Mesendoderm (in vitro differentiated cells): ENCODE results near the gene MST1.

Experiments used
- DNase-seq: peaks from one replicate; pipeline ENCODE4 v3.0.0; 2013
- H2AK5ac ChIP-seq: 2 replicates; pipeline ENCODE4 v1.6.1; 2013; ENCODE audit warnings: low read length, inconsistent platforms
- H2BK120ac ChIP-seq: 2 replicates; pipeline ENCODE4 v1.6.1; 2013; ENCODE audit warnings: low read depth, mild to moderate bottlenecking, low read length, moderate library complexity, mixed read lengths
- H2BK15ac ChIP-seq: replicated peaks from 2 replicates; pipeline ENCODE4 v1.6.1; 2013; ENCODE audit warnings: low read depth, mild to moderate bottlenecking, moderate library complexity
- H2BK5ac ChIP-seq: 2 replicates; pipeline ENCODE4 v1.6.1; 2013; ENCODE audit warnings: low read length, inconsistent platforms
- H3K18ac ChIP-seq: 2 replicates; pipeline ENCODE4 v1.6.1; 2013; ENCODE audit warnings: mild to moderate bottlenecking, low read length, mixed read lengths
- H3K23ac ChIP-seq: one replicate; pipeline ENCODE4 v1.6.1; 2013; ENCODE audit warnings: low read length
- H3K27ac ChIP-seq: 2 replicates; pipeline ENCODE4 v1.5.1; 2013; ENCODE audit warnings: low read depth, mild to moderate bottlenecking, inconsistent platforms, low read length, moderate library complexity
- H3K27me3 ChIP-seq: 2 replicates; pipeline ENCODE4 v1.6.1; 2013; ENCODE audit warnings: low read length, control low read depth, mild to moderate bottlenecking, inconsistent platforms; ENCODE audit not compliant: insufficient read depth, poor library complexity
- H3K36me3 ChIP-seq: 2 replicates; pipeline ENCODE4 v1.6.1; 2013; ENCODE audit warnings: low read length, inconsistent platforms; ENCODE audit not compliant: control insufficient read depth, insufficient read depth
- H3K4ac ChIP-seq: one replicate; pipeline ENCODE4 v1.6.1; 2013; ENCODE audit warnings: low read depth, mild to moderate bottlenecking, low read length, moderate library complexity
- H3K4me1 ChIP-seq: 2 replicates; pipeline ENCODE4 v1.6.1; 2013; ENCODE audit warnings: low read depth, low read length, inconsistent platforms; ENCODE audit not compliant: control insufficient read depth
- H3K4me2 ChIP-seq: 2 replicates; pipeline ENCODE4 v1.6.1; 2013; ENCODE audit warnings: low read length
- H3K4me3 ChIP-seq: 2 replicates; pipeline ENCODE4 v1.5.1; 2013; ENCODE audit warnings: mild to moderate bottlenecking, low read length
- H3K56ac ChIP-seq: one replicate; pipeline ENCODE4 v1.6.1; 2013; ENCODE audit warnings: low read length
- H3K79me1 ChIP-seq: 2 replicates; pipeline ENCODE4 v1.6.1; 2013; ENCODE audit warnings: low read length, inconsistent platforms
- H3K79me2 ChIP-seq: 2 replicates; pipeline ENCODE4 v1.6.1; 2013; ENCODE audit warnings: mild to moderate bottlenecking, low read length; ENCODE audit not compliant: control insufficient read depth, insufficient read depth
- H3K9ac ChIP-seq: 2 replicates; pipeline ENCODE4 v1.6.1; 2013; ENCODE audit warnings: low read length, inconsistent platforms
- H4K5ac ChIP-seq: one replicate; pipeline ENCODE4 v1.6.1; 2013; ENCODE audit warnings: low read length
- H4K8ac ChIP-seq: one replicate; pipeline ENCODE4 v1.6.1; 2013; ENCODE audit warnings: low read depth, mild to moderate bottlenecking, control low read depth, low read length, moderate library complexity
- WGBS: extraction: QIAGEN DNeasy Blood & Tissue Kit; methylation state at CpG from one replicate; pipeline ENCODE4 v1.1.7; 2013; ENCODE audit warnings: low lambda C conversion rate, missing lambda C conversion rate; ENCODE audit not compliant: insufficient coverage; ENCODE audit errors: extremely low coverage; 5-methylcytosine and 5-hydroxymethylcytosine counted together

Gene MST1

DNA sequence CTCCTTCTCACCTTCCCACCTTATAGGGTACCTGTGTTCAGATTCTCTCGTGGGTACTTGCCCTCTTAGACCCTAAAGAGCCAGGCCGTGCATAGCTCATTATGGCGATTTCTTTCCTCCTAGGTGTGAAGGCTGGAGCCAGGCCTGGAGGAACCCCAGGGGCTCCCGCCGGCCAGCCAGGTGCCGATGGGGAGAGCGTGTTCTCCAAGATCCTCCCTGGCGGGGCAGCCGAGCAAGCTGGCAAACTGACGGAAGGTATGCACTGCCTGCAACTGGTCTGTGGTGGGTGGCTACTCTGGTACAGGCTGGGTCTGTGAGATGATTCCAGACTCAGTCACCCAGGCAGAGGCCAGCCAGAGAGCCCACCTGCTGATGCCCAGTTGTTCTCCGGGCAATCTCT, 25.0 kb downstream of the MST1 start:
- Histone ChIP-seq H2BK120ac (no peak overlapping the region), H4K5ac (no peak overlapping the region), H4K8ac (no peak overlapping the region), H3K27ac (no peak overlapping the region), H3K79me1 (no peaks in the 10 kb centered on the region), H3K4me2 (no peak overlapping the region), H2BK15ac (no peak overlapping the region), H3K27me3 (no peaks in the 10 kb centered on the region), H3K9ac (no peak overlapping the region), H3K36me3 (no peaks in the 10 kb centered on the region), H3K18ac (no peak overlapping the region), H2BK5ac (no peak overlapping the region), H3K4me3 (no peak overlapping the region), H3K79me2 (no peaks in the 10 kb centered on the region), H3K4me1 (no peaks in the 10 kb centered on the region), H3K56ac (no peak overlapping the region), H3K4ac (no peak overlapping the region), H3K23ac (no peak overlapping the region), H2AK5ac (no peak overlapping the region)
- no peak for DNase-seq
- no CpG with 5 or more reads among the region's 11 CpGs for WGBS

DNA sequence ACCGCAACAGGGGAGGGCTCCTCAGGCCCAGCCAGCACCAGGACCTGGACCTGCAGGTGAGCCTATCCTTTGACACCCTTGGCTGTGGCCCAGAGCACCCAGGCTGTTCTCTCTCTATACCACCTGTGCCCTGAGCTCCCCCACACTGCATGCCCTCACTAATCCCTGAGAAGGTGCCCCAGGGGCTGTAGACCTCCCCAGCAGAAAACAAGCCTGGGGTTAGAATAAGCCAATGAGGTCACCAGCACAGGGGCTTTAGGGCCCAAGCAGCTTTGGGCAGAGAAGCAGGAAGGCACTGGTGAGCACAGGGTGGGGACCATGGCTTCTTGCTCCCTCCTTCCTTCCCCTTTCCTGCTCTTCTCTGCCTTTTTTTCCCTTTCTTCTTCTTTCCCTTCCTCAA, 25.4 kb downstream of the MST1 start:
- Histone ChIP-seq H3K79me2 (no peaks in the 10 kb centered on the region), H3K4me3 (no peak overlapping the region), H3K79me1 (no peaks in the 10 kb centered on the region), H2BK15ac (no peak overlapping the region), H2BK5ac (no peak overlapping the region), H3K4ac (no peak overlapping the region), H2AK5ac (no peak overlapping the region), H2BK120ac (no peak overlapping the region), H3K36me3 (no peaks in the 10 kb centered on the region), H4K5ac (no peak overlapping the region), H3K27me3 (no peaks in the 10 kb centered on the region), H3K27ac (no peak overlapping the region), H3K9ac (no peak overlapping the region), H4K8ac (no peak overlapping the region), H3K23ac (no peak overlapping the region), H3K18ac (no peak overlapping the region), H3K4me1 (no peaks in the 10 kb centered on the region), H3K4me2 (no peak overlapping the region), H3K56ac (no peak overlapping the region)
- no peak for DNase-seq
- no CpG with 5 or more reads among the region's 1 CpG for WGBS

DNA sequence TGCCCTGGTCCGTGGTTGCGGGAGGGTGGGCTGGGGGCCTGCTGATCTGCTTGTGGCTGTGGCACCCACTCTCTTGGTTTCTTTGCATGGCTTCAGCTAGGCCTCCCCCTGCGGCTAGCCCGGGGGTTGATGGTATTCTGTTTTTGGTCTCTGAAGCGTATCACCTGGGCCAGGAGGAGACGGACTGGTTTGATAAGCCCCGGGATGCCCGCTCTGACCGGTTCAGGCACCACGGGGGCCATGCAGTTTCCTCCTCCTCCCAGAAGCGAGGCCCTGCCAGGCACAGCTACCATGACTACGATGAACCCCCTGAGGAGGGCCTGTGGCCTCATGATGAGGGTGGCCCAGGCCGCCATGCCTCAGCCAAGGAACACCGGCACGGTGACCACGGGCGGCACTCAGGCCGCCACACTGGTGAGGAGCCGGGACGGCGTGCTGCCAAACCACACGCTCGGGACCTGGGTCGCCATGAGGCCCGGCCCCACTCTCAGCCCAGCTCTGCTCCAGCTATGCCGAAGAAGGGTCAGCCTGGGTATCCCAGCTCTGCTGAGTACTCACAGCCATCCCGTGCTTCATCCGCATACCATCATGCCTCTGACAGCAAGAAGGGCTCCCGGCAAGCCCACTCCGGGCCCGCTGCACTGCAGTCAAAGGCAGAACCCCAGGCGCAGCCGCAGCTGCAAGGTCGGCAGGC, 26.4 kb downstream of the MST1 start:
- Histone ChIP-seq H3K23ac (no peak overlapping the region), H3K4ac (no peak overlapping the region), H4K5ac (no peak overlapping the region), H3K79me1 (no peaks in the 10 kb centered on the region), H2BK5ac (no peak overlapping the region), H2BK15ac (no peak overlapping the region), H2AK5ac (no peak overlapping the region), H3K18ac (no peak overlapping the region), H4K8ac (no peak overlapping the region), H3K4me3 (no peak overlapping the region), H3K4me1 (no peaks in the 10 kb centered on the region), H2BK120ac (no peak overlapping the region), H3K27ac (no peak overlapping the region), H3K36me3 (no peaks in the 10 kb centered on the region), H3K27me3 (no peaks in the 10 kb centered on the region), H3K4me2 (no peak overlapping the region), H3K79me2 (no peaks in the 10 kb centered on the region), H3K56ac (no peak overlapping the region), H3K9ac (no peak overlapping the region)
- DNase-seq = no peak
- no CpG with 5 or more reads among the region's 34 CpGs for WGBS

DNA sequence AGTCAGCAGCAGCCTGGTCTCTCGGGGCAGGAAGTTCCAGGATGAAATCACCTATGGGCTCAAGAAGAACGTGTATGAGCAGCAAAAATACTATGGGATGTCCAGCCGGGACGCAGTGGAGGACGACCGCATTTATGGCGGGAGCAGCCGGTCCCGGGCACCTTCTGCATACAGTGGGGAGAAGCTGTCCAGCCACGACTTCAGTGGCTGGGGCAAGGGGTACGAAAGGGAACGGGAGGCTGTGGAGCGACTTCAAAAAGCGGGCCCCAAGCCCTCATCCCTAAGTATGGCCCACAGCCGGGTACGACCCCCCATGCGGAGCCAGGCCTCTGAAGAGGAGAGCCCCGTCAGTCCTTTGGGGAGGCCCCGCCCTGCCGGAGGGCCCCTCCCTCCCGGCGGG, 27.3 kb downstream of the MST1 start:
- Histone ChIP-seq H3K18ac (no peak overlapping the region), H3K4ac (no peak overlapping the region), H2BK5ac (no peak overlapping the region), H3K79me2 (no peaks in the 10 kb centered on the region), H3K9ac (no peak overlapping the region), H4K5ac (no peak overlapping the region), H2BK15ac (no peak overlapping the region), H3K23ac (no peak overlapping the region), H3K27me3 (no peaks in the 10 kb centered on the region), H4K8ac (no peak overlapping the region), H3K27ac (no peak overlapping the region), H2AK5ac (no peak overlapping the region), H3K56ac (no peak overlapping the region), H2BK120ac (no peak overlapping the region), H3K79me1 (no peaks in the 10 kb centered on the region), H3K36me3 (no peaks in the 10 kb centered on the region), H3K4me3 (no peak overlapping the region), H3K4me2 (no peak overlapping the region), H3K4me1 (no peaks in the 10 kb centered on the region)
- no CpG with 5 or more reads among the region's 22 CpGs for WGBS
- DNase-seq = no peak

DNA sequence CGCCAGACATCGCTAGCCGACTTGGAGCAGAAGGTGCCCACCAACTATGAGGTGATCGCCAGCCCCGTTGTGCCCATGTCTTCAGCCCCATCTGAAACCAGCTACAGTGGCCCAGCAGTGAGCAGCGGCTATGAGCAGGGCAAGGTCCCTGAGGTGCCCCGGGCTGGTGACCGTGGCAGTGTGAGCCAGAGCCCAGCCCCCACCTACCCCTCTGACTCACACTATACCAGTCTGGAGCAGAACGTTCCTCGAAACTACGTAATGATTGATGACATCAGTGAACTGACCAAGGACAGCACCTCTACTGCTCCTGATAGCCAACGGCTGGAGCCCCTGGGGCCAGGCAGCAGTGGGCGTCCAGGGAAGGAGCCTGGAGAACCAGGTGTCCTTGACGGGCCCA, 28.0 kb downstream of the MST1 start:
- H2AK5ac ChIP-seq = no peak overlapping the region
- H4K5ac ChIP-seq = no peak overlapping the region
- DNase-seq = no peak
- H3K9ac ChIP-seq = no peak overlapping the region
- no peaks in the 10 kb centered on the region for H3K79me1 ChIP-seq
- no peaks in the 10 kb centered on the region for H3K79me2 ChIP-seq
- H2BK15ac ChIP-seq = no peak overlapping the region
- no peak overlapping the region for H3K56ac ChIP-seq
- no peaks in the 10 kb centered on the region for H3K4me1 ChIP-seq
- no peak overlapping the region for H4K8ac ChIP-seq
- no peak overlapping the region for H2BK120ac ChIP-seq
- H3K4me2 ChIP-seq = no peak overlapping the region
- no peaks in the 10 kb centered on the region for H3K27me3 ChIP-seq
- no peak overlapping the region for H3K4me3 ChIP-seq
- no peak overlapping the region for H3K23ac ChIP-seq
- no peak overlapping the region for H2BK5ac ChIP-seq
- H3K18ac ChIP-seq = no peak overlapping the region
- no peak overlapping the region for H3K4ac ChIP-seq
- WGBS = no CpG with 5 or more reads among the region's 14 CpGs
- H3K36me3 ChIP-seq = no peaks in the 10 kb centered on the region
- no peak overlapping the region for H3K27ac ChIP-seq

DNA sequence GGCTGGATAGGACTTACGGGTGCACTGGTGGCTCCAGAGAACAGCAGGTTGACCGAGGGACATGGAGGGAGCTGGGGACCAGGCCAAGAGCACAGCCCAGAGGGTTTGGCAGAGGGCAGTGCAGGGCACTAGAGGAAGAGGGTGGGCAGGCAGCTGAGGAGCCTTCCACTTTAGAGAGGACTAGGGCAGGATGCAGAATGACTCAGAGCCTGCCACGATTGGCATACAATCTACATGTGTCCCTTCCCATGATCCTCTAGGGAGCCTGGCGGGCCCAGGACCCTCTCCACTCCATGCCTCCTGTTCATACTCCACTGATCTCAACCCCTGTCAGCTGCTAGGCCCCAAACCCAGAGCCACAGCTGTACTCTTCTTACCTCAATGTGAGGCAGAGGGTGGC, 29.5 kb downstream of the MST1 start:
- Histone ChIP-seq H2BK15ac (no peak overlapping the region), H4K5ac (no peak overlapping the region), H3K27ac (no peak overlapping the region), H3K18ac (no peak overlapping the region), H3K79me2 (no peaks in the 10 kb centered on the region), H3K79me1 (no peaks in the 10 kb centered on the region), H3K4me3 (no peak overlapping the region), H3K4me1 (no peaks in the 10 kb centered on the region), H2BK5ac (no peak overlapping the region), H3K36me3 (no peaks in the 10 kb centered on the region), H2BK120ac (no peak overlapping the region), H3K56ac (no peak overlapping the region), H3K4me2 (no peak overlapping the region), H3K23ac (no peak overlapping the region), H4K8ac (no peak overlapping the region), H3K27me3 (no peaks in the 10 kb centered on the region), H2AK5ac (no peak overlapping the region), H3K9ac (no peak overlapping the region), H3K4ac (no peak overlapping the region)
- no peak for DNase-seq
- no CpG with 5 or more reads among the region's 4 CpGs for WGBS
